GM12878 (cell line): ENCODE measurements around the gene PKP4. TPM values are rescaled to one million over a fixed set of nuclear protein-coding genes. Genes with fewer than 3 reads are reported as not detected.

Experiments used
- ATAC-seq: fragments of 200-7000 bp; cut with Tn5 transposase; 3 replicates; pipeline ENCODE4 v1.9.1; 2020; ENCODE audit warnings: mild to moderate bottlenecking, moderate library complexity
- BruUV-seq: library from RNA; stranded (reverse); fragments of 400-500 nt; replicated peaks from 2 replicates; lab custom pipeline; 2021; lab: Mats Ljungman, UMichigan
- CTCF ChIA-PET: fragments of 300-600 bp; sonication (Branson Sonifier 250); formaldehyde crosslinking; extraction: SDS; loops from one replicate; lab custom pipeline; 2021; ENCODE audit warnings: inconsistent platforms; lab: Yijun Ruan, JAX
- POLR2A ChIA-PET: fragments of 350-600 bp; formaldehyde crosslinking; extraction: SDS; loops from one replicate; lab custom pipeline; 2021; ENCODE audit warnings: inconsistent platforms; lab: Charles Lee
- RAD21 ChIA-PET: fragments of 300-600 bp; sonication (Branson Sonifier 250); formaldehyde crosslinking; loops from one replicate; lab custom pipeline; 2023; ENCODE audit warnings: antibody characterized with exemption; ENCODE audit not compliant: unreplicated experiment; lab: Charles Lee
- SMC1A ChIA-PET: fragments of 300-600 bp; sonication (Branson Sonifier 250); formaldehyde crosslinking; loops from one replicate; lab custom pipeline; 2023; ENCODE audit not compliant: unreplicated experiment, uncharacterized antibody; lab: Charles Lee
- DNase-seq: peaks from one replicate; pipeline ENCODE4 v3.0.0-alpha.2; 2011; ENCODE audit warnings: low read depth, low spot score
- FAIRE-seq: peaks from 3 replicates; lab custom pipeline; 2011; peaks lifted over from hg19 to GRCh38; lab: Jason Lieb, UNC
- H2AFZ ChIP-seq: 2 replicates; pipeline ENCODE4 v1.6.0; 2011; ENCODE audit warnings: low read depth, low read length, control low read depth; ENCODE audit not compliant: control insufficient read depth
- H3K27ac ChIP-seq: 2 replicates; pipeline ENCODE4 v1.5.1; 2011; ENCODE audit warnings: control low read depth; ENCODE audit not compliant: control insufficient read depth, insufficient read depth
- H3K27me3 ChIP-seq, 2 experiments: replicated peaks in 1 of 2; 2 replicates each; pipeline versions ENCODE4 v1.6.0 to v1.6.1; 2011; ENCODE audit warnings: low read length in 1 of 2; ENCODE audit not compliant: control insufficient read depth in 2 of 2, insufficient read depth in 2 of 2
- H3K36me3 ChIP-seq, 2 experiments: 2 replicates each; pipeline ENCODE4 v1.5.1; 2011; ENCODE audit warnings: low read length in 1 of 2; ENCODE audit not compliant: control insufficient read depth in 2 of 2, insufficient read depth in 2 of 2
- H3K4me1 ChIP-seq: 2 replicates; pipeline ENCODE4 v1.6.1; 2011; ENCODE audit warnings: mild to moderate bottlenecking, low read length, moderate library complexity, mixed read lengths; ENCODE audit not compliant: control insufficient read depth, insufficient read depth
- H3K4me2 ChIP-seq: 2 replicates; pipeline ENCODE4 v1.6.0; 2011; ENCODE audit warnings: control low read depth; ENCODE audit not compliant: control insufficient read depth, insufficient read depth
- H3K4me3 ChIP-seq: fragments of 200-600 bp; sonication (generic); 2 replicates; pipeline ENCODE4 v1.5.1; 2016
- H3K79me2 ChIP-seq: 2 replicates; pipeline ENCODE4 v1.6.0; 2011; ENCODE audit warnings: low read length; ENCODE audit not compliant: control insufficient read depth, insufficient read depth
- H3K9ac ChIP-seq: 2 replicates; pipeline ENCODE4 v1.8.0; 2011; ENCODE audit warnings: low read length, control low read depth, mixed read lengths; ENCODE audit not compliant: control insufficient read depth, insufficient read depth
- H3K9me3 ChIP-seq: replicated peaks from 3 replicates; pipeline ENCODE4 v1.5.1; 2011; ENCODE audit warnings: mild to moderate bottlenecking, low read length; ENCODE audit not compliant: control insufficient read depth, insufficient read depth
- H4K20me1 ChIP-seq: 2 replicates; pipeline ENCODE4 v1.6.0; 2011; ENCODE audit not compliant: control insufficient read depth, insufficient read depth
- CEBPZ ChIP-seq: fragments of 150-350 bp; IDR thresholded peaks from 2 replicates; pipeline ENCODE4 v1.6.1; 2016; ENCODE audit warnings: low read depth, low read length
- WGBS: methylation state at CpG from one replicate; pipeline ENCODE4 v1.1.6; 2016; ENCODE audit warnings: low lambda C conversion rate; ENCODE audit not compliant: insufficient replicate concordance, insufficient coverage; ENCODE audit errors: missing lambda C conversion rate; 5-methylcytosine and 5-hydroxymethylcytosine counted together
- in situ Hi-C: fragments of 300-500 bp; cut with MboI; formaldehyde crosslinking; loops from 9 replicates; pipeline ENCODE4 v1.14.3; 2018; ENCODE audit warnings: mixed read lengths
- intact Hi-C: fragments of 100-400 bp; cut with micrococcal nuclease; formaldehyde crosslinking; loops from one replicate; pipeline ENCODE4 v1.14.2; 2022; ENCODE audit not compliant: unreplicated experiment
- polyA plus RNA-seq, 11 experiments: library from polyadenylated mRNA; depleted of rRNA in 4 of 11; unstranded in 6 of 11; stranded (reverse) in 5 of 11; fragments of >200 nt; fragmentation: Nextera tagmentation in 4 of 11; fragmentation: Illumina TruSeq in 1 of 11; extraction: Ambion mirVana in 4 of 11; extraction: Trizol in 1 of 11; gene quantifications; 1 replicate in 1 of 11; 2 replicates in 10 of 11; pipeline versions ENCODE4 v1.2.1 to v1.2.3, GENCODE V29; 2011 to 2016; ENCODE audit warnings: inconsistent platforms in 2 of 11, missing spikeins in 2 of 11, low read depth in 1 of 11
- total RNA-seq, 4 experiments: library from RNA; depleted of rRNA in 3 of 4; stranded (reverse); fragments of >200 nt in 3 of 4; fragmentation: Illumina TruSeq in 1 of 4; extraction: Trizol in 1 of 4; gene quantifications; 2 replicates each; pipeline versions ENCODE4 v1.2.1 to v1.2.3, GENCODE V29; 2013 to 2021

PKP4 gene
- total and polyA plus RNA-seq, 10 of the 15 experiments (the other 5 are each of a cell fraction or from before 2014, with no cell fraction given), result 4.8 to 35.8 (median 17.7) TPM

GRCh38 chr2:158729873-158730620 is 273.3 kb downstream of the PKP4 start:
- Histone ChIP-seq H3K9me3 (no peaks in the 10 kb centered on the region), H3K9ac (no peak overlapping the region), H2AFZ (no peak overlapping the region), H3K4me2 (no peak overlapping the region), H4K20me1 (no peaks in the 10 kb centered on the region), H3K27me3 (peaks cover 0 to 2% of the 10 kb centered on the region in 2 experiments; a peak in 1 of 4 replicates)
- no peak for DNase-seq
- BruUV-seq, result no TSS peak
- in situ Hi-C loops, result no loop called here
- POLR2A ChIA-PET, result no interaction called here
- no peak for FAIRE-seq
- RAD21 ChIA-PET, result no interaction called here
- 39% methylated on average over 16 of the region's 16 CpGs for WGBS
- no peak for TF ChIP-seq CEBPZ
- TF ChIP-seq, all 136 proteins: peak for 0
- Histone ChIP-seq H3K36me3 (no peaks in the 10 kb centered on the region), H3K79me2 (no peaks in the 10 kb centered on the region), H3K4me3 (no peak overlapping the region), H3K4me1 (no peaks in the 10 kb centered on the region), H3K27ac (no peak overlapping the region)
- intact Hi-C loops, result no loop called here
- no peak; the same call in 2 of the 3 replicates for ATAC-seq
- ChIA-PET CTCF (no interaction called here), SMC1A (interaction anchor here (1.5 kb wide), 1 partner anchor 706 kb away, joined by 4 read pairs; no protein-coding TSS in a partner anchor)
